ENCODE measurements around the gene EYA4. TPM values are rescaled to one million over a fixed set of nuclear protein-coding genes. Genes with fewer than 3 reads are reported as not detected.

Gene EYA4, protein sequence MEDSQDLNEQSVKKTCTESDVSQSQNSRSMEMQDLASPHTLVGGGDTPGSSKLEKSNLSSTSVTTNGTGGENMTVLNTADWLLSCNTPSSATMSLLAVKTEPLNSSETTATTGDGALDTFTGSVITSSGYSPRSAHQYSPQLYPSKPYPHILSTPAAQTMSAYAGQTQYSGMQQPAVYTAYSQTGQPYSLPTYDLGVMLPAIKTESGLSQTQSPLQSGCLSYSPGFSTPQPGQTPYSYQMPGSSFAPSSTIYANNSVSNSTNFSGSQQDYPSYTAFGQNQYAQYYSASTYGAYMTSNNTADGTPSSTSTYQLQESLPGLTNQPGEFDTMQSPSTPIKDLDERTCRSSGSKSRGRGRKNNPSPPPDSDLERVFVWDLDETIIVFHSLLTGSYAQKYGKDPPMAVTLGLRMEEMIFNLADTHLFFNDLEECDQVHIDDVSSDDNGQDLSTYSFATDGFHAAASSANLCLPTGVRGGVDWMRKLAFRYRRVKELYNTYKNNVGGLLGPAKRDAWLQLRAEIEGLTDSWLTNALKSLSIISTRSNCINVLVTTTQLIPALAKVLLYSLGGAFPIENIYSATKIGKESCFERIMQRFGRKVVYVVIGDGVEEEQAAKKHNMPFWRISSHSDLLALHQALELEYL
- not detected for total RNA-seq

GRCh38 chr6:133241086-133241900 lies at the start of gene EYA4:
EYA4 (plus strand) TSS chr6:133241357; CDS start chr6:133274781, 33,424 bp downstream.
- no peak for DNase-seq (ENCODE audit: low spot score in 2 of 2)
- ATAC-seq = no peak
- Mint-ChIP-seq H3K27ac (peak within 1 kb of the TSS in 1 of 2 donors; percentile 55), H3K9me3 (no peaks in the 10 kb centered on the region), H3K36me3 (peaks cover 0 to 4% of the 10 kb centered on the region in 2 donors)

DNA sequence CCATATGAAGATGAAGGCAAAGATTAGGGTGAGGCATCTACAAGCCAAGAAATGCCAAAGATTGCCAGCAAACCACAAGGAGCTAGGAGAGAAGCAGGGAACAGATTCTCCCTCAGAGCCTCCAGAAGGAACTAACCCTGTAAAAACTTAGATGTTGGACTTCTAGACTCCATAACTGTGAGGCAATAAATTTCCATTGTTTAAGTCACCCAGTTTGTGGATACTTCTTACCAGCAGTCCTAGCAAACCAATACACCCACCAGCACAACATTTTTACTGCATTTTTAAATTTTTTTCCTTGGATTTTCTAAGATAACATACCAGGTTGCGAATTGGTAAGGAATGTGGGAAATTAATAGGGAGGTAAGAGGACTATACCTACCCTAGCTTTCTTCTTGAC lies 47.8 kb upstream of the EYA4 start:
- Mint-ChIP-seq H3K36me3 (no peaks in the 10 kb centered on the region), H3K27ac (no peak overlapping the region), H3K9me3 (peaks cover 3 to 11% of the 10 kb centered on the region in 2 donors)
- DNase-seq (ENCODE audit: low spot score in 2 of 2) (no peak), ATAC-seq (no peak)

DNA sequence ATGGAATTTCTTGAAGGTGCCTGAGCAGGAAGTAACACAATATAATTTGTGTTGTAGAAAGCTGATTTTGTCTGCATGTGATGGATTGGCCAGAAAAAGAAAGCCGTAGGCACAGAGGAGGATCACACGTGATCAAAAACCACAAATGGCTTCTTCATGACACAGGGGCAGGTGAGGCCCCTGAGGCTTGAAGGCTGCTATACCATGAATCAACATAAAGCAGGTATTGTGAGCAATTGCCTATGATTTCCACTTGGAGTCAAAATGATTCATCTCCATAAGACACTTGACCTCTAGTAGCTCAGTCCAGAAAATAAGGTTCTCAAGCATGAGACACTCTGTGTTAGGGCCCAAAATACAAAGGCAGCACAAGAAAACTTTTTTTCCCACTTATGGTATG lies 42.4 kb upstream of the EYA4 start:
- Mint-ChIP-seq H3K27ac (no peak overlapping the region), H3K36me3 (peaks cover 0 to 4% of the 10 kb centered on the region in 2 donors), H3K9me3 (peaks cover 0 to 8% of the 10 kb centered on the region in 2 donors)
- no peak for DNase-seq (ENCODE audit: low spot score in 2 of 2)
- ATAC-seq = no peak

DNA sequence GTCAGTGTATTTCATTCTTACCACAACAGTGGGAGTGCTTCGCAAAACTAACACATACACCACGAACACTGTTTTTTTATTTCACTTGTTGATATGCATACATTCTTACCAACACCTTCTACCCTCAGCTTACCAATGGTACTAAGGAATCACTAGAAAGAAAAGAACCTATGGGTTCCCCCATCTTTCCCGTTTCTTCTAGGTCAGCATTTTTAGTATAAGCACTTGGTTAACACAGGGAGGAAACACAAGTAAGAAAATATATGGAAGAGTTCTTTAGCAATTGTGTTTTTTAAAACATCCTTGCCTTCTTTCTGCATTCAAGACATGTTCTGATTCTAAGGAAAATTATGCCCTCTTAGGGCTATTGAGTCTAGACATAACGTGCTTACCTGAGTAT lies 39.9 kb upstream of the EYA4 start:
- Mint-ChIP-seq H3K9me3 (no peaks in the 10 kb centered on the region), H3K36me3 (peaks cover 0 to 4% of the 10 kb centered on the region in 2 donors), H3K27ac (no peak overlapping the region)
- ATAC-seq (no peak), DNase-seq (ENCODE audit: low spot score in 2 of 2) (no peak)

DNA sequence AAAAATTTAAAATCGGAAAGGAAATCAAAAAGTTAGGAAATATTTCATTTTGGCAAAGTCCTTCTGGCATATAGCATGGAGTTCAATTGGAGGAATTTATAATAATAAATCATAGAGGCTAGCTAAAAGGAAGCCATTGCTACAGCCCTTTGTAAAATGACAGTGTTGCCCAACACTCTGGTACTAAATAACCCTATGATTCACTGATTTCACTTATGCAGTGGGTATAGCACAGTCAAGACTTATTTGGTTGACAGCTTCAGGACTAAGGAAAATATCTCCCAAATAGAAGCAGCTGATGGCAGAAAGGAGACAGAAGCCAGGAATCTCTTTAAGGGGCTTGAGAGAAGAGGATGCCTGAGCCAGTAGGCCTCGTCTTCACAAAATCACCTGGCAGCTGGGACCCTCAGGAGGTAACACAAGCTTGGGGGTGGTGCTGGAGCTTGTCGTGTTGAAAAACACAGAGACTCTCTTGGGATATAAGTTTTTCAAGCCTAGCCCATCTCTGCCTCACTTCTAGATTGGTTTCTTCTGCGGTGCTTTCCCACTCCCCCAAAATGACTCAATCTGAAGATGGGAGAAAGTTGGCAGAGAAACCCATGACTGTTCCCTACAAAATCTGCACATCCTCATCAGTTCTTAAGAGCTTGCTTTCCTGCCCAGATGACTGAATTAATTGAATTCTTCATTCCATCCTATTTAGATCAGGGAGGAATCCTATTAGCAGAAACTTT lies 38.4 kb upstream of the EYA4 start:
- Mint-ChIP-seq H3K36me3 (peaks cover 0 to 4% of the 10 kb centered on the region in 2 donors), H3K27ac (no peak overlapping the region), H3K9me3 (no peaks in the 10 kb centered on the region)
- no peak for DNase-seq (ENCODE audit: low spot score in 2 of 2)
- no peak for ATAC-seq

DNA sequence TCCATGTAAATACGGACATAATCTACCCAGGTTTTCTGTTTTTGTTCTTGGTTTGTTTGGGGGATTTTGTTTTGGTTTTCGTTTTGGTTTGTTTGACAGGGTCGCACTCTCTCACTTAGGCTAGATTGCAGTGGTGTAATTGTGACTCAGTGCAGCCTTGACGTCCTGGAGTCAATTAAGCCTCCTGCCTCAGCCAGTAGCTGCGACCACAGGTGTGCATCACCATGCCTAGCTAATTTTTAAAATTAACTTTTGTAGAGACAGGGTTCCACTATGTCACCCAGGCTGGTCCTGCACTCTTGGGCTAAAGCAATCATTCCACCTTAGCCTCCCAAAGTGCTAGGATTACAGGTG lies 37.8 kb upstream of the EYA4 start:
- no peak for ATAC-seq
- H3K9me3 Mint-ChIP-seq = no peaks in the 10 kb centered on the region
- H3K27ac Mint-ChIP-seq = no peak overlapping the region
- H3K36me3 Mint-ChIP-seq = peaks cover 0 to 4% of the 10 kb centered on the region in 2 donors
- DNase-seq (ENCODE audit: low spot score in 2 of 2) = no peak

DNA sequence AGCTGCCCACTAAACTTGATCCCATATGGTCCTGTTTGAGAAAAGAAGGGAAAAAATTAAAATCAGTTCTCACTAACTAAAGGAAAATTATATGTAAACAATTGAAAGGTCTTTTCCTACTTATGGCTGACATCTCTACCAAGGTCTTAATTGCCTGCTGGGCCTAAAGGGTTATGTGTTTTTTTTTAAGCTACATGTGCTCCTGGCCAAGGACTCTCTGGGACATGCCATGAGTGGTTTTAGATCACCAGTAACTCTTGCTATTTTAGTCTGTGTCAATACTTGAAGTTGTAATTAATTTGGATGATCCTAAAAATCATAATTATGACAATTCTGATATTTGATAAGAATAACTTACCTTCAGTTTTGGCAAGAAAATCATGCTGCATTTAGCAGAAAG lies 35.9 kb upstream of the EYA4 start:
- Mint-ChIP-seq H3K36me3 (peaks cover 0 to 10% of the 10 kb centered on the region in 2 donors), H3K27ac (no peak overlapping the region), H3K9me3 (peaks cover 9% of the 10 kb centered on the region in 2 donors)
- DNase-seq (ENCODE audit: low spot score in 2 of 2) (no peak), ATAC-seq (no peak)

- DNase-seq (ENCODE audit: low spot score in 2 of 2) = no peak
- peaks cover 0 to 10% of the 10 kb centered on the region in 2 donors for H3K36me3 Mint-ChIP-seq
- H3K27ac Mint-ChIP-seq = no peak overlapping the region
- peaks cover 9 to 14% of the 10 kb centered on the region in 2 donors for H3K9me3 Mint-ChIP-seq
- ATAC-seq = no peak
These were observed 34.2 kb upstream of the EYA4 start for GRCh38 chr6:133206942-133207341.

- ATAC-seq (no peak), DNase-seq (ENCODE audit: low spot score in 2 of 2) (no peak)
- Mint-ChIP-seq H3K36me3 (peaks cover 0 to 10% of the 10 kb centered on the region in 2 donors), H3K9me3 (peaks cover 9 to 14% of the 10 kb centered on the region in 2 donors), H3K27ac (no peak overlapping the region)
These were observed 33.4 kb upstream of the EYA4 start for GRCh38 chr6:133207754-133208153.

DNA sequence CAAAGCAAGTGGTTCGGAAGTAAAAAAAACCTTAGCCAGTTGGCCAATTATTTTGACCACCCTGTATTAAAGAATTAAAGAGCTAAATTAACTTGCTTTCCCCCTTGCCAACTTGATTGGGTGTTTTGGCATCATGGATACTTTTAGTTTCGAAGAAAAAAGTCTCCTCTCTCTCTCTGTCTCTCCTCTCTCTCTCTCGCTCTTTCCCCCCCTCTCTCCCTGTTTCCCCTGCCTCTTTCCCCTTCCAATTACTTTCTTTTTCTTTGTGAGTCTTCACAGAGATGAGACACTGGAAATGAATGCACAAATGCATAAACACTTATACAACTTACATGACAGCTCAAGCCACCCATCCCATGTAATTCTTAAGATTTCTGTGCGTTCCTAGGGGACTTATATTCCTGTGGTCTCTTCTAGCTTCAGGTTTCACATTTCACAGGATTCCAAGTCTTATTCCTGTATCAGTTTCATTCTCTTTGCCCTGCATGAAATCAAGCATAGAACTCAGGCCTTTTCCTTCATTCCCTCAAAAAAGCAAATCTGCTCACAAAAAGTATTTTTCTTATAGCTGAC lies 32.9 kb upstream of the EYA4 start:
- no peak overlapping the region for H3K27ac Mint-ChIP-seq
- peaks cover 9 to 14% of the 10 kb centered on the region in 2 donors for H3K9me3 Mint-ChIP-seq
- peaks cover 0 to 10% of the 10 kb centered on the region in 2 donors for H3K36me3 Mint-ChIP-seq
- ATAC-seq (no peak), DNase-seq (ENCODE audit: low spot score in 2 of 2) (no peak)

DNA sequence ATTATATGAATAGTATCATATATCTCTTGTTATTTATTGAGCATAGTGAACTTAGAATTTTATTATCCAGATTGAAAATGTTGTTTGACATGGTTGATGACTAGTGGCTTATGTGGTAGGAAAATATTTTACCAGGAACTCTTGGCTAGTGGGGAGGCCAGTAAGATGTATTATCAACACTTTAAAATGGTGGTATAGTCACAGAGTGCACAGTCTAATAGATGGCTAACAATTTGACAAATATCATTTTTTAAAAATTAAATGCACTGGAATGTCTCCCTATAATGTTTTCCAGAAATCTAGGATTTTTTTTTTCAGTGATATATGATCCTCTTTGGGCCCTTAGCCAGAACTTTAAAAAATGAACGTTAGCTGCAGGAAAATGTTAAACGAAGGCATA lies 26.9 kb upstream of the EYA4 start:
- ATAC-seq = no peak
- Mint-ChIP-seq H3K27ac (no peak overlapping the region), H3K9me3 (peaks cover 7 to 10% of the 10 kb centered on the region in 2 donors), H3K36me3 (peaks cover 0 to 6% of the 10 kb centered on the region in 2 donors)
- DNase-seq (ENCODE audit: low spot score in 2 of 2) = no peak

GRCh38 chr6:133218852-133219251 lies 22.3 kb upstream of the EYA4 start:
- H3K9me3 Mint-ChIP-seq = peaks cover 0 to 3% of the 10 kb centered on the region in 2 donors
- H3K36me3 Mint-ChIP-seq = no peaks in the 10 kb centered on the region
- no peak overlapping the region for H3K27ac Mint-ChIP-seq
- no peak for DNase-seq (ENCODE audit: low spot score in 2 of 2)
- ATAC-seq = no peak

DNA sequence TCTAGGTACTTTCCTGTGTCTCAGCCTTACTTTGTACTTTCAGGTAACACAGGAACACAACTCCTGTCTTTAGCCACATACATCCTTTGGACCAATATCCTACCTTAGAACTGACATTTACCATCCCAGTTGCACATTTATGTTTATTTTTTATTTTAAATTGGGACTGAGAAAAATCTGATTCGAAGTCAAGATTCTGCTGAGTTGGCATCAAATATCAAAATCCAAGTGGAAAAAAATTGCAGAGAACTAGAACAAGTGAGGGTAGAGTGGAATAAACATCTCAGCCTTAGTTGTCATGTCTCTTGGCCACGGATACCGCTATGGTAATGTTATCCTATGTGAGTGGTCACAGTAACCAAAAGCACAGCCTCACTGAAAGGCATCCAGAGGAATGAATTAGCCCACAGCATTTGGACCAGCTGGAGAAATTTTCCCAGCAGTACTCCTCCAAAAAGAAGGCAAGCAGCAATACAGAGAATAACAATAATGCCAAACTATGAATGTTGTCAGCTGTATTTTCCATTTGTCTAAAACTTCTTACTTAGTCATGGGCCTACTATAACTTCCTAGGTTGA lies 17.6 kb upstream of the EYA4 start:
- H3K36me3 Mint-ChIP-seq = no peaks in the 10 kb centered on the region
- no peak for ATAC-seq

GRCh38 chr6:133225560-133225959 lies 15.6 kb upstream of the EYA4 start:
- H3K36me3 Mint-ChIP-seq = no peaks in the 10 kb centered on the region
- no peak overlapping the region for H3K27ac Mint-ChIP-seq
- ATAC-seq (no peak), DNase-seq (ENCODE audit: low spot score in 2 of 2) (no peak)
- peaks cover 0 to 3% of the 10 kb centered on the region in 2 donors for H3K9me3 Mint-ChIP-seq

More for the DNA sequence above, 17.6 kb upstream of the EYA4 start:
- DNase-seq (ENCODE audit: low spot score in 2 of 2) = no peak
- H3K9me3 Mint-ChIP-seq = peaks cover 0 to 3% of the 10 kb centered on the region in 2 donors
- H3K27ac Mint-ChIP-seq = no peak overlapping the region

DNA sequence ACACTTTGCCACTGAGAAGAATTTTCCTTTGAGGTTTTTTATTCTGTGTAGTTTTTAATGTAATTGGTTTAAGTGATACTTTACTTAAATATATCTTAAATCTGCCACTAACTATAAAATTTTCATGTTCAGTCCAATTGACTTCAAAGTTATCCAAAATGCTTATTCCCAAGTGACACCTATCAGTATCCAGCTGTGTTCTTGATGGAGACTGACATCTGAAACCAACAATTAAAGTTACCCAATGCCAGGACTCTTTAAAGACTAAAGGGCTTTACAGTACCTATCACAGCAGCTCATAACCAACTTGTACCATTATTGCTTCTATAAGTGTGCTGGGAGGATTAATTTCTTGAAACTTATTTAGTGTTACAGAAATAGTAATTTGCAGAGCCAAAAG lies 13.8 kb upstream of the EYA4 start:
- Mint-ChIP-seq H3K9me3 (peaks cover 0 to 3% of the 10 kb centered on the region in 2 donors), H3K36me3 (no peaks in the 10 kb centered on the region)
- ATAC-seq = no peak

DNA sequence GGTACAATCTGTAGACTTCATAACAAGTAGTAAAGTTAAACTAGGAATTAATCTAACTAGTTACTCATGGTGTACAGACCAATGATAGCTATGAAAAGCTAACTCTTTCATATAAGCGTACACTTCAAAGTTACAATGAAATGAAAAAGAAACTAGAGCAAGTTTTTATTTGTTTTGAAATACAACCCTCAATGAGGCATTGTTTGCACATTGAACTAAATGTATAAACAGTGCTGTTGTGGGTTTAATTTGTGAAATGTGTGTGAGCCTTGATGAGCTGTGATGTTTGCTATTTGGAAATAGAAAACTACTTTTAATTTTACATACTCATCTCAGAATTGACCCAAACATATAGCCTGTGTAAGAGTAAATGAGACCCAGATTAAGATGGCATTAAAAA lies 11.1 kb upstream of the EYA4 start:
- Mint-ChIP-seq H3K27ac (no peak overlapping the region), H3K36me3 (no peaks in the 10 kb centered on the region), H3K9me3 (peaks cover 0 to 3% of the 10 kb centered on the region in 2 donors)
- DNase-seq (ENCODE audit: low spot score in 2 of 2) (no peak), ATAC-seq (no peak)

More for the DNA sequence above, 13.8 kb upstream of the EYA4 start:
- no peak overlapping the region for H3K27ac Mint-ChIP-seq
- no peak for DNase-seq (ENCODE audit: low spot score in 2 of 2)
